Measurements from ENCODE around the gene FUBP1. TPM values are rescaled to one million over a fixed set of nuclear protein-coding genes. Genes with fewer than 3 reads are reported as not detected.
"Not testable (repeated sequence)": the region's sequence is repeated elsewhere in the genome, so short reads cannot be mapped to it uniquely, and the experiment has no call there.

Gene FUBP1
- total RNA-seq, 1 experiment from 2014 or later, result 165 TPM

- H3K36me3 ChIP-seq (replicated peaks; ENCODE audit: control insufficient read depth, insufficient read depth, low read length), result no peaks in the 10 kb centered on the region
- no peak overlapping the region for H3K4me3 ChIP-seq (ENCODE audit: insufficient read depth, low read depth, low read length)
- H3K27me3 ChIP-seq (ENCODE audit: control insufficient read depth, insufficient read depth, low read length), result no peaks in the 10 kb centered on the region
- no peak for DNase-seq
These were observed 24.3 kb upstream of the FUBP1 start for GRCh38 chr1:78003070-78003746.

GRCh38 chr1:78000536-78000935, 21.7 kb upstream of the FUBP1 start:
- not testable (repeated sequence) for DNase-seq; H3K4me3 ChIP-seq (ENCODE audit: insufficient read depth, low read depth, low read length); H3K36me3 ChIP-seq (replicated peaks; ENCODE audit: control insufficient read depth, insufficient read depth, low read length); H3K27me3 ChIP-seq (ENCODE audit: control insufficient read depth, insufficient read depth, low read length)

DNA sequence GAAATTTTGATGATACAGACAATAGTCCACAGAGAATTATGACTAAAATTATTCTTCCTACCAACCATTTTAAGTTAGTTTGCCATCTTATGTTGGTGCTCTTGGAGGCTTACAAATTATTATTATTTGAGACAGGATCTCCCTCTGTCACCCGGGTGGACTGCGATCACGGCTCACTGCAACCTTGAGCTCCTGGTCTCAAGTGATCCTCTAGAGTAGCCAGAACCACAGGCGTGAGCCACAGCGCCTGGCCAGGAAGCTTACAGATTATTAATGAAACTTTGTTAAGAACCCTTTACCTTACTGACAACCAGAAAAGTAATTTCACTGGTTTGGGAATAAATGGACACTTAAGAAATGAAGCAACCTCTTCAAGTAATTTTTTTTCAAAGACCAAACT, 17.9 kb upstream of the FUBP1 start:
- DNase-seq, result no peak
- Histone ChIP-seq H3K27me3 (ENCODE audit: control insufficient read depth, insufficient read depth, low read length) (no peaks in the 10 kb centered on the region), H3K4me3 (ENCODE audit: insufficient read depth, low read depth, low read length) (no peak overlapping the region)

DNA sequence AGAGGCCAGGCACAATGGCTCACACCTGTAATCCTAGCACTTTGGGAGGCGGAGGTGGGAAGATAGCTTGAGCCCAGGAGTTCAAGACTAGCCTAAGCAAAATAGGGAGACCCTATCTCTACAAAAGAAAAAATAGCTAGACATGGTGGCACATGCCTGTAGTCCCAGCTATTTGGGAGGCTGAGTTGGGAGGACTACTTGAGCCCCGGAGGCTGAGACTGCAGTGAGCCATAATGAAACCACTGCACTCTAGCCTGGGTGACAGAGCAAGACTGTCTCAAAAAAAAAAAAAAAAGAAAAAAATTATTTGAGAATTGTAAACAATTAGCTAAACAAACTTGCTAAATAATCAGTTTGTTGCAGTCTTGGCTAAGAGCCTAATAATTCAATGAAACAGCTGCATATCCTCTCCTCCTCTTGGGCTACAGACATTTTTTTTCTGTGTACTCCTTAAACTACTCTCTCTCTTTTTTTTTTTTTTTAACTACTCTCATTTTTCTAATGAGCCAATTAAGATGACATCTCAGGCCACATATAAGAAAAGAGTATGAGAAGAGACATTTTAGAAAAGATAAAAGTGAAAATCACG, 15.3 kb upstream of the FUBP1 start:
- H3K36me3 ChIP-seq (replicated peaks; ENCODE audit: control insufficient read depth, insufficient read depth, low read length), result peaks cover 2% of the 10 kb centered on the region
- no peak overlapping the region for H3K4me3 ChIP-seq (ENCODE audit: insufficient read depth, low read depth, low read length)
- H3K27me3 ChIP-seq (ENCODE audit: control insufficient read depth, insufficient read depth, low read length), result no peaks in the 10 kb centered on the region
- DNase-seq, result no peak

More for the DNA sequence above, 17.9 kb upstream of the FUBP1 start:
- peaks cover 2% of the 10 kb centered on the region for H3K36me3 ChIP-seq (replicated peaks; ENCODE audit: control insufficient read depth, insufficient read depth, low read length)

DNA sequence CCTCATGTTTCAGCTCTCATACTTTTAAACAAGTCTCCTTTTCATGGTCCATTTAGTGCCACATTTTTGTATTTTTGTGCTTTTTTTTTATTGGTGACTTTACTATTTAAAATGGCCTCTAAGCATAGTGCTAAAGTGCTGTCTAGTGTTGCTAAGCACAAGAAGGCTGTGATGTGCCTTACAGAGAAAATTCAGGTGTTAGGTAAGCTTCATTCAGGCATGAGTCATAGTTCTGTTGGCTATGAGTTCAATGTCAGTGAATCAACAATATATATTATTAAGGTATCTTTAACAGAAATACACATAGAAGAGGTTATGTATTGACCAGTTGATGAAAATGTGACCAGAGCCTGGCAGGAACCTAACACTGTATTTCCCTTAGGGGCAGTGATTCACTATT, 12.8 kb upstream of the FUBP1 start:
- Histone ChIP-seq H3K4me3 (ENCODE audit: insufficient read depth, low read depth, low read length) (no peak overlapping the region), H3K36me3 (replicated peaks; ENCODE audit: control insufficient read depth, insufficient read depth, low read length) (peaks cover 2% of the 10 kb centered on the region), H3K27me3 (ENCODE audit: control insufficient read depth, insufficient read depth, low read length) (no peaks in the 10 kb centered on the region)
- DNase-seq, result no peak

- DNase-seq, result no peak
- Histone ChIP-seq H3K4me3 (ENCODE audit: insufficient read depth, low read depth, low read length) (no peak overlapping the region), H3K27me3 (ENCODE audit: control insufficient read depth, insufficient read depth, low read length) (no peaks in the 10 kb centered on the region), H3K36me3 (replicated peaks; ENCODE audit: control insufficient read depth, insufficient read depth, low read length) (peaks cover 2% of the 10 kb centered on the region)
These were observed 11.8 kb upstream of the FUBP1 start for GRCh38 chr1:77990629-77991204.

- H3K27me3 ChIP-seq (ENCODE audit: control insufficient read depth, insufficient read depth, low read length), result no peaks in the 10 kb centered on the region
- no peak overlapping the region for H3K4me3 ChIP-seq (ENCODE audit: insufficient read depth, low read depth, low read length)
- peak; percentile 28 for DNase-seq
These were observed 10.9 kb upstream of the FUBP1 start for GRCh38 chr1:77989744-77990143.

GRCh38 chr1:77987919-77988318, 9.0 kb upstream of the FUBP1 start:
- DNase-seq, result no peak
- Histone ChIP-seq H3K27me3 (ENCODE audit: control insufficient read depth, insufficient read depth, low read length) (no peaks in the 10 kb centered on the region), H3K36me3 (replicated peaks; ENCODE audit: control insufficient read depth, insufficient read depth, low read length) (no peaks in the 10 kb centered on the region; the same call in 1 of the 2 replicates), H3K4me3 (ENCODE audit: insufficient read depth, low read depth, low read length) (no peak overlapping the region)

More at GRCh38 chr1:77989744-77990143, 10.9 kb upstream of the FUBP1 start:
- no peaks in the 10 kb centered on the region; the same call in 1 of the 2 replicates for H3K36me3 ChIP-seq (replicated peaks; ENCODE audit: control insufficient read depth, insufficient read depth, low read length)

DNA sequence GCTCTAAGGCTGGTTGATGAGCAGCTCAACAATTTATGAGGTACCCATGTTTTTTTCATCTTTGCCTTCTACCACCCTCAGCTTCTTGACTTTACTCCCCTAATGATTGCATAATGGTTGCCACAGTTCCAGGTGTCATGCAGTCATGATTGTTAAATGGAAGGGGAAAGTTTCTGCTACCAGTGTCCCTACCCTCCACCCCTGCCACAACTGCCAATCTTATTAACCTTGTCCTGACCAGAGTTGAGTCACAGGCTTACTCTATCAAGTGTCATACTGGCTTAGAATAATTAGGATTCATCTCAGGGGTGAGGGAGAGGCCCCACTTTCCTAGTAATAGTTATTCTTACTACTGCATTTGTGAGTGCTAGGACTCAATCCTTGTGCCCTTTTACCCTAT, 7.9 kb upstream of the FUBP1 start:
- H3K4me3 ChIP-seq (ENCODE audit: insufficient read depth, low read depth, low read length), result no peak overlapping the region
- H3K27me3 ChIP-seq (ENCODE audit: control insufficient read depth, insufficient read depth, low read length), result no peaks in the 10 kb centered on the region
- DNase-seq, result no peak
- H3K36me3 ChIP-seq (replicated peaks; ENCODE audit: control insufficient read depth, insufficient read depth, low read length), result no peaks in the 10 kb centered on the region; the same call in 1 of the 2 replicates

DNA sequence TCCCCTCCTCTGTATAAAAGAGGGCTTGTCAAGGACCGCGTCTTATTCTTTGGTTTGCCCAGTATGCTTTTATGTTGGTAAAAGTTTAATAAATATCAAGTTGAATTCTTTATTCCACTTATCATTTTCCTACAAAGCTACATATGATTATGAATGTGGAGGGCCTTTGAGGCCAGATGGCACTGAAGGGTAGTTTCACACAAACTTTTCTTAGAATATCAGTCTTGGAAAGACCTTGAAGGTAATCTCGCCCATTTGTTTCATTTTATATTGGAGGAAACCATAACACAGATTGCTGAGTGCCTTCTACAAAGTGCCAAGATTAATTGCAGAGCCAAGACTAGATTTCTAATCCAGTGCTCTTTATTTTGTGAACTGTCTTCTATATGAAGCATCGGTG, 5.8 kb upstream of the FUBP1 start:
- DNase-seq, result no peak
- H3K36me3 ChIP-seq (replicated peaks; ENCODE audit: control insufficient read depth, insufficient read depth, low read length), result no peaks in the 10 kb centered on the region
- no peak overlapping the region for H3K4me3 ChIP-seq (ENCODE audit: insufficient read depth, low read depth, low read length)
- H3K27me3 ChIP-seq (ENCODE audit: control insufficient read depth, insufficient read depth, low read length), result no peaks in the 10 kb centered on the region

DNA sequence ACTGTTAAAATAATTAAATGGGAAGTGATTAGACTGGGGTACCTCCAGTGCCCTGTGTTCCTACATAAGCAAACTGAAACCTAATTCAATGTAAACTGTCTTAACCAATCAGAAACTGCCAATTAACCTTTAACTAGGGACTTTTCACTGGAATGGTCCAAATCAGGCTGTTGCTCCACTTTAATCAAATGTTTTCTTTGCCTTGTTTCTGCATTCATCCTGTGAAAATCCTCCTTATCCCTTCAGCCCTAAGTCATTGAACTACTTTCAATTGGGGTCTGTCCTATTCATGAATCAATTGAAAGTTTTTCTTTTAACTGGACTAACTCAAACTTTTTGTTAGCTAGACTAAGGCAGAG, 5.1 kb upstream of the FUBP1 start:
- H3K4me3 ChIP-seq (ENCODE audit: insufficient read depth, low read depth, low read length), result no peak overlapping the region
- DNase-seq, result no peak

GRCh38 chr1:77983352-77983996, 4.6 kb upstream of the FUBP1 start:
- not testable (repeated sequence) for H3K36me3 ChIP-seq (replicated peaks; ENCODE audit: control insufficient read depth, insufficient read depth, low read length); DNase-seq; H3K27me3 ChIP-seq (ENCODE audit: control insufficient read depth, insufficient read depth, low read length); H3K4me3 ChIP-seq (ENCODE audit: insufficient read depth, low read depth, low read length)

More for the DNA sequence above, 5.1 kb upstream of the FUBP1 start:
- Histone ChIP-seq H3K36me3 (replicated peaks; ENCODE audit: control insufficient read depth, insufficient read depth, low read length) (no peaks in the 10 kb centered on the region), H3K27me3 (ENCODE audit: control insufficient read depth, insufficient read depth, low read length) (no peaks in the 10 kb centered on the region)

GRCh38 chr1:77978293-77978968, 441 bp downstream of the FUBP1 start:
- Histone ChIP-seq H3K36me3 (replicated peaks; ENCODE audit: control insufficient read depth, insufficient read depth, low read length) (no peaks in the 10 kb centered on the region), H3K4me3 (ENCODE audit: insufficient read depth, low read depth, low read length) (peak overlapping the region; percentile 100), H3K27me3 (ENCODE audit: control insufficient read depth, insufficient read depth, low read length) (no peaks in the 10 kb centered on the region)
- peak; percentile 51 for DNase-seq

DNA sequence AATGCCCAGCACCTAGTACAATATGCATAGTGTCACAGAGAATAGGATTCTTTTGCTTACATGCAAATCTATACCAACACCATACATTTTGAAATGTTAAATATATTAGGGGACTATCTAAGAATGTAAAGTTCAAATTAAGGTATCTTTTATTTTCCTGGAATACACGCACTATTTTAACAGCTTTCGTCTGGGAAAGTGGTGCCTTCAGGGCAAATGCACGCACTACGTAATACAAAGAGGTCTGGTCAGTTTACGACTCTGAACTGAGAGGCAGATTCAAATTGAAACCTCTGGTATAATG, 931 bp downstream of the FUBP1 start:
- Histone ChIP-seq H3K36me3 (replicated peaks; ENCODE audit: control insufficient read depth, insufficient read depth, low read length) (no peaks in the 10 kb centered on the region), H3K27me3 (ENCODE audit: control insufficient read depth, insufficient read depth, low read length) (no peaks in the 10 kb centered on the region), H3K4me3 (ENCODE audit: insufficient read depth, low read depth, low read length) (peak overlapping the region; percentile 100)
- DNase-seq, result no peak

All from H7 (cell line).